Peyer's patch (tissue), 4 donors: Measurements from ENCODE around the gene PODN. TPM values are rescaled to one million over a fixed set of nuclear protein-coding genes. Genes with fewer than 3 reads are reported as not detected.

Experiments
- DNase-seq, 3 donors: peaks; one replicate each; pipeline ENCODE4 v3.0.0-alpha.2; 2017 to 2019
- H3K27ac ChIP-seq, 4 donors: fragments of 200-600 bp; sonication (generic); one replicate each; pipeline ENCODE4 v1.5.1; 2016 to 2019
- H3K27me3 ChIP-seq, 2 donors: fragments of 200-600 bp; sonication (generic); one replicate each; pipeline ENCODE4 v1.5.1; 2019
- H3K36me3 ChIP-seq, 3 donors: fragments of 200-600 bp; sonication (generic); one replicate each; pipeline ENCODE4 v1.5.1; 2016 to 2019
- H3K4me1 ChIP-seq, 4 donors: fragments of 200-600 bp; sonication (generic); one replicate each; pipeline ENCODE4 v1.5.1; 2016 to 2019
- H3K4me3 ChIP-seq, 4 donors: fragments of 200-600 bp; sonication (generic); 1 replicate in 3 of 4; 2 replicates in 1 of 4; pipeline ENCODE4 v1.5.1; 2016 to 2019; ENCODE audit warnings: mild to moderate bottlenecking in 1 of 4
- H3K9me3 ChIP-seq, 4 donors: fragments of 200-600 bp; sonication (generic); one replicate each; pipeline ENCODE4 v1.5.1; 2016 to 2019; ENCODE audit warnings: mild to moderate bottlenecking in 1 of 4
- POLR2A ChIP-seq, 2 donors: fragments of 450-650 bp; IDR thresholded peaks; one replicate each; pipeline ENCODE4 v1.5.1; 2017; ENCODE audit warnings: antibody characterized with exemption in 2 of 2, mild to moderate bottlenecking in 2 of 2, moderate library complexity in 2 of 2
- total RNA-seq, 4 donors: library from RNA; depleted of rRNA; stranded (reverse); fragments of >200 nt; gene quantifications; one replicate each; pipeline ENCODE4 v1.1.0, GENCODE V29; 2016
- TF ChIP-seq, protein P1 (sequence below), 6 experiments: fragments of 450-650 bp in 4 of 6; fragments of 200-600 bp in 2 of 6; sonication (generic) in 1 of 6; IDR thresholded peaks; one replicate each; pipeline ENCODE4 v1.5.1; 2017 to 2019; ENCODE audit warnings: antibody characterized with exemption in 6 of 6, mild to moderate bottlenecking in 3 of 6, moderate library complexity in 1 of 6

PODN gene
- total RNA-seq, 4 donors from 2014 or later = 7.0 to 32.2 (median 17.0) TPM

DNA sequence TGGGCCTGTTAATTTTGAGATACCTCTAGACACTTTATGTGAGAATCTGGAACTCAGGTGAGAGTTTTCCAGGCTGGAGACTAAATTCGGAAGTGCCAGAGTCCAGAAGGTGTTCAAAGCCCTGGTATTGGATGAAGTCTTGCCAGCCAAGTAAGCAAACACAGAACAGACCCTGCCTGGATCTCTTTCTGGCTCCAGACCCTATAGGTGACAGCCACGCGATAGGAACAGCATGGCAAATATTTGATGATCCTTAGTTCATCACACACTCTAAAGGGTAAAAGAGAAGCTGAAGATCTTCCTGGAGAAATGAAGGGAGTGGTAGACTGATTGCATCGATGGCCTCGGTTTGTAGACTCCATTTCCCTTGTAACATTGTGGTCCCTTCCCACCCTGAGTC, 49.7 kb downstream of the PODN start:
- peak overlapping the region in 3 of 4 donors; percentile 62 to 88 (median 83) for H3K27ac ChIP-seq

DNA sequence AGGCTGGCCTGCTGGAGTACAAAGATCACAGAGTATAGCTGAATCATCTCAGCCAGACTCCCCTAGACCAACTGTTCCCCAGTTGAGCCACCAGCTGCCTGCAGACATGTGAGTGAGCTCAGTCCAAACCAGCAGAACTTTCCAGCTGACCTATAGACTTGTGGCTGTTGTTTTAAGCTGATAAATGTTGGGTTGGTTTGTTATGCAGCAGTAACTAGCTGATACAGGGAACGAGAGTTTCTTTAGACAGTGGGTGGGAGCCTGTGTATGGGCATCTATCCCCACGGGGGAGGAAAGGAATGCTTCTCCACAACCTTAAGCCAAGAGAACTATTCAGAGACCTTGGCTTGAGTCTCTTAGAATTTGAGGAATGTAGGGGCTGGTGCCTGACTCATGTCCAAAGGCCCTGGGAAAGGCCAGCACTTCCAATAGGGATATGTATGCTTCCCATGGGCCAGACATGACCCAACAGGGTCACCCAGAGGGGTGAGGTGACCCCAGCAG, 50.3 kb downstream of the PODN start:
- peak overlapping the region in 3 of 4 donors; percentile 62 to 88 (median 83) for H3K27ac ChIP-seq
- no peaks in the 10 kb centered on the region for H3K9me3 ChIP-seq
- no peaks in the 10 kb centered on the region for H3K36me3 ChIP-seq
- H3K27me3 ChIP-seq = no peaks in the 10 kb centered on the region
- TF ChIP-seq POLR2A (IDR thresholded peaks at IDR 0.05) = no peak
- TF ChIP-seq, protein P1, sequence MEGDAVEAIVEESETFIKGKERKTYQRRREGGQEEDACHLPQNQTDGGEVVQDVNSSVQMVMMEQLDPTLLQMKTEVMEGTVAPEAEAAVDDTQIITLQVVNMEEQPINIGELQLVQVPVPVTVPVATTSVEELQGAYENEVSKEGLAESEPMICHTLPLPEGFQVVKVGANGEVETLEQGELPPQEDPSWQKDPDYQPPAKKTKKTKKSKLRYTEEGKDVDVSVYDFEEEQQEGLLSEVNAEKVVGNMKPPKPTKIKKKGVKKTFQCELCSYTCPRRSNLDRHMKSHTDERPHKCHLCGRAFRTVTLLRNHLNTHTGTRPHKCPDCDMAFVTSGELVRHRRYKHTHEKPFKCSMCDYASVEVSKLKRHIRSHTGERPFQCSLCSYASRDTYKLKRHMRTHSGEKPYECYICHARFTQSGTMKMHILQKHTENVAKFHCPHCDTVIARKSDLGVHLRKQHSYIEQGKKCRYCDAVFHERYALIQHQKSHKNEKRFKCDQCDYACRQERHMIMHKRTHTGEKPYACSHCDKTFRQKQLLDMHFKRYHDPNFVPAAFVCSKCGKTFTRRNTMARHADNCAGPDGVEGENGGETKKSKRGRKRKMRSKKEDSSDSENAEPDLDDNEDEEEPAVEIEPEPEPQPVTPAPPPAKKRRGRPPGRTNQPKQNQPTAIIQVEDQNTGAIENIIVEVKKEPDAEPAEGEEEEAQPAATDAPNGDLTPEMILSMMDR (IDR thresholded peaks at IDR 0.05) = peak in 1 of 6 experiments; percentile 15
- peak in 1 of 3 donors; percentile 72 for DNase-seq
- peaks cover 0 to 63% (median 3%) of the 10 kb centered on the region in 4 donors for H3K4me1 ChIP-seq
- no peak overlapping the region for H3K4me3 ChIP-seq

More for the DNA sequence above, 49.7 kb downstream of the PODN start:
- Histone ChIP-seq H3K4me3 (peak overlapping the region in 1 of 4 donors; percentile 5), H3K4me1 (peaks cover 0 to 56% (median 3%) of the 10 kb centered on the region in 4 donors), H3K27me3 (no peaks in the 10 kb centered on the region), H3K9me3 (no peaks in the 10 kb centered on the region), H3K36me3 (no peaks in the 10 kb centered on the region)
- no peak for DNase-seq
- TF ChIP-seq, protein P1 (IDR thresholded peaks at IDR 0.05) = no peak
- TF ChIP-seq POLR2A (IDR thresholded peaks at IDR 0.05) = no peak

DNA sequence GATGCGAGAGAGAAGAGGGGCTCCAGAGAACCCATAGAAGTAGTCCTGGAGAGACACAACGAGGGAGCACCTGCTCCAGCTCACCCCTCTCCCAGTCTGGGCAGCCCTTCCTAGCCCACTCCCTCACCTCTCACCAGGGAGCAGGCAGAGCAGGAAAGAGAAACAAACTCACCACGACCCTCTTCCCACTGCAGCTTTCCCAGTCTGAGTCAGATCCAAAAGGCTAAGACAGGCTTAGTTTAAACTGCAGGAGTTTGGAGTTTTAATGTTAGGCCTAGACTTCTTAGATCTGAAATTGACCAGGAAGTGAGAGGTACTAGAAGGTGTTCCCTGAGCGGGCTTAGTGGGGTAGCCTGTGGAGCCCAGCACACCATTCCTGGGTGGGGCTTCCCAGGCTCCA, 50.8 kb downstream of the PODN start:
- H3K9me3 ChIP-seq = no peaks in the 10 kb centered on the region
- no peak for DNase-seq
- peaks cover 0 to 68% (median 3%) of the 10 kb centered on the region in 4 donors for H3K4me1 ChIP-seq
- TF ChIP-seq, protein P1 (IDR thresholded peaks at IDR 0.05) = no peak
- no peak for TF ChIP-seq POLR2A (IDR thresholded peaks at IDR 0.05)
- H3K36me3 ChIP-seq = no peaks in the 10 kb centered on the region
- H3K4me3 ChIP-seq = no peak overlapping the region
- H3K27ac ChIP-seq = peak overlapping the region in 1 of 4 donors; percentile 88
- H3K27me3 ChIP-seq = no peaks in the 10 kb centered on the region

DNA sequence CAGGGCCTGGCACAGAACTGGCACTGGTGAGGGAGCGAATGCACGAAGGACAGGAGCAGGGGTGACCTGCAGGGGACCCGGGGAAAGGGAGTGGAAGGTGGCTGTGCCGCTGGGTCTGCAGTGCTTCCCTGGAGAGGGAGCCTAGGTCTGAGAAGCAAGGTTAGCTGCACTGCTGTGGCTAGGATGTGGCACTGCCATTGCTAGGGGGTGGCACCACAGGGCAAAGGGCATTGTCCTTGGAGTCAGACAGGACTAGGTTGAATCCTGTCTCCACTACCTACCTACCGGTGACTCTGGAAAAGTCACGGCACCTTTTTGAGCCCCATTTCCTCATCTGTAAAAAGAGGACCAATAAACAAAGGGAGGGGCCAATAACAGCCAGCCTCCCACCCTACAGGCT, 52.1 kb downstream of the PODN start:
- Histone ChIP-seq H3K4me3 (no peak overlapping the region), H3K9me3 (no peaks in the 10 kb centered on the region), H3K4me1 (peaks cover 0 to 65% (median 3%) of the 10 kb centered on the region in 4 donors), H3K27ac (no peak overlapping the region), H3K27me3 (no peaks in the 10 kb centered on the region), H3K36me3 (no peaks in the 10 kb centered on the region)
- TF ChIP-seq, protein P1 (IDR thresholded peaks at IDR 0.05) = no peak
- TF ChIP-seq POLR2A (IDR thresholded peaks at IDR 0.05) = no peak
- DNase-seq = peak in 1 of 3 donors; percentile 60

- Histone ChIP-seq H3K9me3 (no peaks in the 10 kb centered on the region), H3K4me1 (peaks cover 0 to 58% (median 3%) of the 10 kb centered on the region in 4 donors)
Observed at GRCh38 chr1:53114581-53115400, 52.8 kb downstream of the PODN start.

More at GRCh38 chr1:53114581-53115400, 52.8 kb downstream of the PODN start:
- Histone ChIP-seq H3K4me3 (no peak overlapping the region), H3K36me3 (no peaks in the 10 kb centered on the region), H3K27ac (no peak overlapping the region), H3K27me3 (no peaks in the 10 kb centered on the region)
- no peak for DNase-seq
- no peak for TF ChIP-seq POLR2A (IDR thresholded peaks at IDR 0.05)
- TF ChIP-seq, protein P1 (IDR thresholded peaks at IDR 0.05) = no peak
